Measurements from ENCODE around the gene SPDEF.

Gene SPDEF

GRCh38 chr6:34538581-34538980 is 17.5 kb downstream of the SPDEF start:
- no peak for DNase-seq (ENCODE audit: low spot score in 2 of 2)
- in situ Hi-C loops (cut with MboI; ENCODE audit: low sequenced_read_pairs) = no loop called here
- Histone ChIP-seq H3K4me3 (no peak overlapping the region), H3K9me3 (no peaks in the 10 kb centered on the region), H3K36me3 (replicated peaks) (no peaks in the 10 kb centered on the region), H3K27me3 (ENCODE audit: low read depth) (no peaks in the 10 kb centered on the region), H3K4me1 (no peaks in the 10 kb centered on the region)

GRCh38 chr6:34537922-34538550 is 18.1 kb downstream of the SPDEF start:
- H3K36me3 ChIP-seq (replicated peaks) = no peaks in the 10 kb centered on the region
- no peak for DNase-seq (ENCODE audit: low spot score in 2 of 2)

GRCh38 chr6:34536959-34537848 is 18.9 kb downstream of the SPDEF start:
- no peaks in the 10 kb centered on the region for H3K4me1 ChIP-seq
- H3K4me3 ChIP-seq = no peak overlapping the region
- DNase-seq (ENCODE audit: low spot score in 2 of 2) = no peak
- H3K27me3 ChIP-seq (ENCODE audit: low read depth) = no peaks in the 10 kb centered on the region
- H3K9me3 ChIP-seq = no peaks in the 10 kb centered on the region
- no peaks in the 10 kb centered on the region for H3K36me3 ChIP-seq (replicated peaks)
- in situ Hi-C loops (cut with MboI; ENCODE audit: low sequenced_read_pairs) = no loop called here

More at GRCh38 chr6:34537922-34538550, 18.1 kb downstream of the SPDEF start:
- no peaks in the 10 kb centered on the region for H3K27me3 ChIP-seq (ENCODE audit: low read depth)
- in situ Hi-C loops (cut with MboI; ENCODE audit: low sequenced_read_pairs) = no loop called here
- no peak overlapping the region for H3K4me3 ChIP-seq
- H3K4me1 ChIP-seq = no peaks in the 10 kb centered on the region
- no peaks in the 10 kb centered on the region for H3K9me3 ChIP-seq

GRCh38 chr6:34536251-34536958 is 19.7 kb downstream of the SPDEF start:
- Histone ChIP-seq H3K36me3 (replicated peaks) (no peaks in the 10 kb centered on the region), H3K4me1 (no peaks in the 10 kb centered on the region), H3K4me3 (no peak overlapping the region), H3K9me3 (no peaks in the 10 kb centered on the region), H3K27me3 (ENCODE audit: low read depth) (no peaks in the 10 kb centered on the region)
- DNase-seq (ENCODE audit: low spot score in 2 of 2) = no peak
- in situ Hi-C loops (cut with MboI; ENCODE audit: low sequenced_read_pairs) = no loop called here

- DNase-seq (ENCODE audit: low spot score in 2 of 2) = no peak
- H3K4me1 ChIP-seq = no peaks in the 10 kb centered on the region
- no peaks in the 10 kb centered on the region for H3K36me3 ChIP-seq (replicated peaks)
- H3K4me3 ChIP-seq = no peak overlapping the region
- no peaks in the 10 kb centered on the region for H3K9me3 ChIP-seq
- in situ Hi-C loops (cut with MboI; ENCODE audit: low sequenced_read_pairs) = no loop called here
- no peaks in the 10 kb centered on the region for H3K27me3 ChIP-seq (ENCODE audit: low read depth)
Observed at GRCh38 chr6:34535646-34536045, 20.5 kb downstream of the SPDEF start.

- no peaks in the 10 kb centered on the region for H3K4me1 ChIP-seq
- H3K27me3 ChIP-seq (ENCODE audit: low read depth) = no peaks in the 10 kb centered on the region
- DNase-seq (ENCODE audit: low spot score in 2 of 2) = no peak
- H3K9me3 ChIP-seq = no peaks in the 10 kb centered on the region
- in situ Hi-C loops (cut with MboI; ENCODE audit: low sequenced_read_pairs) = no loop called here
- no peaks in the 10 kb centered on the region for H3K36me3 ChIP-seq (replicated peaks)
- no peak overlapping the region for H3K4me3 ChIP-seq
Observed at GRCh38 chr6:34535199-34535598, 20.9 kb downstream of the SPDEF start.

- Histone ChIP-seq H3K4me3 (no peak overlapping the region), H3K27me3 (ENCODE audit: low read depth) (no peaks in the 10 kb centered on the region), H3K9me3 (no peaks in the 10 kb centered on the region), H3K36me3 (replicated peaks) (no peaks in the 10 kb centered on the region), H3K4me1 (no peaks in the 10 kb centered on the region)
- in situ Hi-C loops (cut with MboI; ENCODE audit: low sequenced_read_pairs) = no loop called here
- DNase-seq (ENCODE audit: low spot score in 2 of 2) = no peak
Observed at GRCh38 chr6:34534656-34535055, 21.5 kb downstream of the SPDEF start.

GRCh38 chr6:34534146-34534545 is 22.0 kb downstream of the SPDEF start:
- no peaks in the 10 kb centered on the region for H3K36me3 ChIP-seq (replicated peaks)
- no peaks in the 10 kb centered on the region for H3K4me1 ChIP-seq
- no peak overlapping the region for H3K4me3 ChIP-seq
- no peaks in the 10 kb centered on the region for H3K9me3 ChIP-seq
- in situ Hi-C loops (cut with MboI; ENCODE audit: low sequenced_read_pairs) = no loop called here
- no peak for DNase-seq (ENCODE audit: low spot score in 2 of 2)
- no peaks in the 10 kb centered on the region for H3K27me3 ChIP-seq (ENCODE audit: low read depth)

- no peak for DNase-seq (ENCODE audit: low spot score in 2 of 2)
- Histone ChIP-seq H3K36me3 (replicated peaks) (no peaks in the 10 kb centered on the region), H3K4me1 (peaks cover 9% of the 10 kb centered on the region), H3K27me3 (ENCODE audit: low read depth) (no peaks in the 10 kb centered on the region), H3K9me3 (no peaks in the 10 kb centered on the region), H3K4me3 (no peak overlapping the region)
- in situ Hi-C loops (cut with MboI; ENCODE audit: low sequenced_read_pairs) = no loop called here
Observed at GRCh38 chr6:34532230-34532629, 23.9 kb downstream of the SPDEF start.

GRCh38 chr6:34531580-34532201 is 24.4 kb downstream of the SPDEF start:
- Histone ChIP-seq H3K4me3 (no peak overlapping the region), H3K27me3 (ENCODE audit: low read depth) (no peaks in the 10 kb centered on the region), H3K4me1 (peaks cover 9% of the 10 kb centered on the region), H3K9me3 (no peaks in the 10 kb centered on the region), H3K36me3 (replicated peaks) (no peaks in the 10 kb centered on the region)
- peak in 1 of 2 experiments; percentile 44 for DNase-seq (ENCODE audit: low spot score in 2 of 2)
- in situ Hi-C loops (cut with MboI; ENCODE audit: low sequenced_read_pairs) = no loop called here

- in situ Hi-C loops (cut with MboI; ENCODE audit: low sequenced_read_pairs) = no loop called here
- Histone ChIP-seq H3K27me3 (ENCODE audit: low read depth) (no peaks in the 10 kb centered on the region), H3K9me3 (no peaks in the 10 kb centered on the region), H3K36me3 (replicated peaks) (no peaks in the 10 kb centered on the region), H3K4me3 (no peak overlapping the region), H3K4me1 (peaks cover 9% of the 10 kb centered on the region)
- DNase-seq (ENCODE audit: low spot score in 2 of 2) = no peak
Observed at GRCh38 chr6:34530753-34531365, 25.3 kb downstream of the SPDEF start.

- Histone ChIP-seq H3K27me3 (ENCODE audit: low read depth) (no peaks in the 10 kb centered on the region), H3K4me3 (no peak overlapping the region), H3K9me3 (no peaks in the 10 kb centered on the region), H3K4me1 (peaks cover 9% of the 10 kb centered on the region), H3K36me3 (replicated peaks) (no peaks in the 10 kb centered on the region)
- DNase-seq (ENCODE audit: low spot score in 2 of 2) = no peak
- in situ Hi-C loops (cut with MboI; ENCODE audit: low sequenced_read_pairs) = no loop called here
Observed at GRCh38 chr6:34529665-34530327, 26.3 kb downstream of the SPDEF start.
